ENCODE results near the gene C1QTNF12.

Gene C1QTNF12

DNA sequence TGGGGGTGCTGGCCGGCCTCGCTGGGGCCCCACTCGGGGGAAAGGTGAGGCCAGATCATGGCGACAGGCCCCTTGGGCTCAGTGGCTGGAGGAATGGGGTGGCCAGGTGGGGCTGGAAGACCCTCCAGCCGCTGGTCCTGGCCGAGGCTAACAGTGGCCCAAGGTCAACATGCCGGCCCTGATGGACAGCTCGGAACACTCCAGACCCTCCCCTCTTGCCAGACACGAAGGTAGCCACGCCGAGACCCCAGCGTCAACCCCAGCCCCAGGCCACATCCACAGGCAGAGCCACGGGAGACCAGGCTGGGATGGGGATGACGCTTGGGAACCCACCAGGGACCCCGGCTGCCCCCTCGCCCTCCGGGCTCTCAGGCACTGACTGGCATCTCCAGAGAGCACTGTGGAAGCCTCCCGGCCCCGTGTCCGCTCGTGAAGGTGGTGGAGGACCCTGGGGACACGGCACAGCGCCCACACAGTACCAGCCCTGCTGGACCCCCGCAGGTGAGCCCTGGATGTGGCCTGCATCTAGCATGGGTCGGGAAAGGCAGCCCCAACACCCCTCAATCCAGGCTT is 905 bp upstream of the C1QTNF12 start:
- no peak for TF ChIP-seq CTCF (IDR thresholded peaks at IDR 0.05; ENCODE audit: extremely low read depth, insufficient read depth, missing control alignments)
- no peak for DNase-seq (ENCODE audit: low spot score)
- in situ Hi-C loops (cut with MboI; ENCODE audit: low pct_unique_long_range_greater_than_20kb, low sequenced_read_pairs, unreplicated experiment): no loop called here

DNA sequence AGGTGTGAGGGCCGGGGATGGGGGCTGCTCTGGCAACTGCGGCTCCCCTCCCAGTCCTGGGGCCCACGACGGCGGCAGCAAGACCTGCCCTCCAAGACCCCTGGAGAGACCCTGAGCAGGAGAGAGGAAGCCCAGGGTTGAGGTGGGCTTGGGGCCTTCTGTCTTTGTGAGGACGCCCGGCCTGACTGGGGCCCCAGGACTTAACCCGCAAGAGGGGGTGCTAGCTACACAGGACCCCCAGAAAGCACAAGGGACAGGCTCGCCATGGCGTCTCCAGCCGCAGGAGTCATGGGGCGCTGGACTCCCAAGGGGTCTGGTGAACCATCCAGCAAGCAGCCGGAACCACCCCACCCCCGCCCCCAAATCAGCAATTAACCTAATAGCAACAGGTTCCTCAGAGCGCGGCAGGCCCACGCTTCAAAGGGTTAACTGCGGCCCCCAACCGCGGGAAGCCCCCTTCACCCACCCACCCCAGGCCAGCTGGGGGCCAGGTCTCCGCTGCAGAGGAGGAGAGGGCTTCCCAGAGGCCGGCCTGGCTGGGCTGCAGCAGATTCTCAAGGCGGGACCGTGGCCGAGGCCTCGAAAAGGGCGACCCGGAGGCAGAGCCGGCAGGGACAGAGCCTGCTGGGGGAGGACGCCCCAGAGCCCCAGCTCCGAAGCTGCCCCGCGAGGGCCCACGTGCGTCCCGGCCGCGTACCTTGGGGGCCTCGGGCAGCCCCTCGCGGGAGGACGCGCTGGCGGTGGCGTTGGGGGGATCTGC is 525 bp downstream of the C1QTNF12 start:
- no peak for DNase-seq (ENCODE audit: low spot score)
- TF ChIP-seq CTCF (IDR thresholded peaks at IDR 0.05; ENCODE audit: extremely low read depth, insufficient read depth, missing control alignments): no peak
- in situ Hi-C loops (cut with MboI; ENCODE audit: low pct_unique_long_range_greater_than_20kb, low sequenced_read_pairs, unreplicated experiment): no loop called here

- DNase-seq (ENCODE audit: low spot score): no peak
Measured at GRCh38 chr1:1245178-1245816, 1.2 kb downstream of the C1QTNF12 start.

GRCh38 chr1:1244192-1244811 is 2.2 kb downstream of the C1QTNF12 start:
- DNase-seq (ENCODE audit: low spot score): no peak
- TF ChIP-seq CTCF (IDR thresholded peaks at IDR 0.05; ENCODE audit: extremely low read depth, insufficient read depth, missing control alignments): no peak
- in situ Hi-C loops (cut with MboI; ENCODE audit: low pct_unique_long_range_greater_than_20kb, low sequenced_read_pairs, unreplicated experiment): no loop called here

More at GRCh38 chr1:1245178-1245816, 1.2 kb downstream of the C1QTNF12 start:
- in situ Hi-C loops (cut with MboI; ENCODE audit: low pct_unique_long_range_greater_than_20kb, low sequenced_read_pairs, unreplicated experiment): no loop called here
- no peak for TF ChIP-seq CTCF (IDR thresholded peaks at IDR 0.05; ENCODE audit: extremely low read depth, insufficient read depth, missing control alignments)

- in situ Hi-C loops (cut with MboI; ENCODE audit: low pct_unique_long_range_greater_than_20kb, low sequenced_read_pairs, unreplicated experiment): no loop called here
- TF ChIP-seq CTCF (IDR thresholded peaks at IDR 0.05; ENCODE audit: extremely low read depth, insufficient read depth, missing control alignments): no peak
- no peak for DNase-seq (ENCODE audit: low spot score)
Measured at GRCh38 chr1:1243807-1244191, 2.7 kb downstream of the C1QTNF12 start.

- DNase-seq (ENCODE audit: low spot score): no peak
- in situ Hi-C loops (cut with MboI; ENCODE audit: low pct_unique_long_range_greater_than_20kb, low sequenced_read_pairs, unreplicated experiment): no loop called here
- no peak for TF ChIP-seq CTCF (IDR thresholded peaks at IDR 0.05; ENCODE audit: extremely low read depth, insufficient read depth, missing control alignments)
Measured at GRCh38 chr1:1243266-1243660, 3.3 kb downstream of the C1QTNF12 start.

Measured in GM13977 (cell line).